A549 (cell line): Measurements from ENCODE around the gene NCOA1. TPM values are rescaled to one million over a fixed set of nuclear protein-coding genes. Genes with fewer than 3 reads are reported as not detected.

ENCODE experiments used
- ATAC-seq, 2 experiments: fragments of 200-7000 bp in 1 of 2; fragments of >200 bp in 1 of 2; cut with Nextera tagmentation in 1 of 2; cut with Tn5 transposase in 1 of 2; 3 replicates each; pipeline versions ENCODE4 v1.8.0 to v1.9.1; 2018 to 2020; ENCODE audit warnings: mild to moderate bottlenecking in 1 of 2, moderate library complexity in 1 of 2
- CTCF ChIA-PET: fragments of 300-600 bp; sonication (Branson Sonifier 250); formaldehyde crosslinking; extraction: SDS; loops from one replicate; lab custom pipeline; 2021; ENCODE audit warnings: antibody characterized with exemption, inconsistent platforms; lab: Yijun Ruan, JAX
- POLR2A ChIA-PET: fragments of 350-600 bp; formaldehyde crosslinking; extraction: SDS; loops from one replicate; lab custom pipeline; 2021; ENCODE audit warnings: antibody characterized with exemption, inconsistent platforms; lab: Yijun Ruan, JAX
- DNase-seq, 2 experiments: peaks; one replicate each; pipeline versions ENCODE4 v3.0.0 to v3.0.0-alpha.2; 2011 to 2016; ENCODE audit warnings: low read depth in 1 of 2, low spot score in 1 of 2
- FAIRE-seq: peaks from 2 replicates; lab custom pipeline; 2011; peaks lifted over from hg19 to GRCh38; lab: Jason Lieb, UNC
- H3K27ac ChIP-seq, 2 experiments: fragments of >200 bp; sonication (Bioruptor Twin); formaldehyde crosslinking; 3 replicates each; pipeline ENCODE4 v1.5.1; 2016 to 2017
- H3K4me1 ChIP-seq: fragments of >200 bp; sonication (Bioruptor Twin); formaldehyde crosslinking; 3 replicates; pipeline ENCODE4 v1.6.1; 2016
- H3K4me2 ChIP-seq: fragments of >200 bp; sonication (Bioruptor Twin); formaldehyde crosslinking; 3 replicates; pipeline ENCODE4 v1.6.1; 2016
- H3K4me3 ChIP-seq: fragments of >200 bp; sonication (Bioruptor Twin); formaldehyde crosslinking; 3 replicates; pipeline ENCODE4 v1.5.1; 2016
- H3K9me3 ChIP-seq: fragments of >200 bp; sonication (Bioruptor Twin); formaldehyde crosslinking; 3 replicates; pipeline ENCODE4 v1.6.1; 2016
- ATOH8 ChIP-seq: fragments of 250-450 bp; sonication (Bioruptor Pico); IDR thresholded peaks from 2 replicates; pipeline ENCODE4 v1.5.0; 2020; ENCODE audit warnings: low read depth, mild to moderate bottlenecking, moderate library complexity
- BCL3 ChIP-seq: fragments of >200 bp; sonication (Bioruptor Twin); formaldehyde crosslinking; IDR thresholded peaks from 3 replicates; pipeline ENCODE4 v1.6.1; 2016
- CBX8 ChIP-seq: fragments of 200-600 bp; sonication (generic); IDR thresholded peaks from 2 replicates; pipeline ENCODE4 v1.6.1; 2016
- CEBPB ChIP-seq, 2 experiments: fragments of >200 bp in 1 of 2; sonication (Bioruptor Twin) in 1 of 2; formaldehyde crosslinking in 1 of 2; IDR thresholded peaks; 2 replicates each; pipeline ENCODE4 v1.6.1; 2012 to 2016
- EP300 ChIP-seq, 2 experiments: fragments of >200 bp; sonication (Bioruptor Twin); formaldehyde crosslinking; IDR thresholded peaks; 2 replicates in 1 of 2; 3 replicates in 1 of 2; pipeline ENCODE4 v1.6.1; 2016 to 2017
- FOSB ChIP-seq: fragments of 250-450 bp; sonication (Bioruptor Pico); IDR thresholded peaks from 2 replicates; pipeline ENCODE4 v1.5.0; 2020; ENCODE audit warnings: mild to moderate bottlenecking, moderate library complexity
- FOSL2 ChIP-seq, 2 experiments: fragments of 450-650 bp in 1 of 2; fragments of >200 bp in 1 of 2; sonication (Bioruptor Twin) in 1 of 2; formaldehyde crosslinking; IDR thresholded peaks; 2 replicates each; pipeline versions ENCODE4 v1.5.0 to v1.6.1; 2016 to 2020; ENCODE audit warnings: mild to moderate bottlenecking in 1 of 2, moderate library complexity in 1 of 2
- FOXS1 ChIP-seq: fragments of 250-450 bp; sonication (Bioruptor Pico); IDR thresholded peaks from 2 replicates; pipeline ENCODE4 v1.5.0; 2020; ENCODE audit warnings: mild to moderate bottlenecking, moderate library complexity
- HES2 ChIP-seq: fragments of >200 bp; sonication (Bioruptor Twin); formaldehyde crosslinking; IDR thresholded peaks from 2 replicates; pipeline ENCODE4 v1.6.1; 2016
- HEYL ChIP-seq: fragments of 250-450 bp; sonication (Bioruptor Pico); IDR thresholded peaks from 2 replicates; pipeline ENCODE4 v1.8.0; 2021; ENCODE audit warnings: mild to moderate bottlenecking, moderate library complexity
- HOXB13 ChIP-seq: fragments of 250-450 bp; sonication (Bioruptor Pico); IDR thresholded peaks from 2 replicates; pipeline ENCODE4 v1.5.0; 2020; ENCODE audit warnings: low read depth, mild to moderate bottlenecking, moderate library complexity
- HOXB5 ChIP-seq: fragments of 250-450 bp; sonication (Bioruptor Pico); IDR thresholded peaks from 2 replicates; pipeline ENCODE4 v1.5.0; 2020; ENCODE audit warnings: mild to moderate bottlenecking, moderate library complexity
- JUNB ChIP-seq: fragments of >200 bp; sonication (Bioruptor Twin); formaldehyde crosslinking; IDR thresholded peaks from 2 replicates; pipeline ENCODE4 v1.6.1; 2016
- KDM5A ChIP-seq: fragments of 200-600 bp; sonication (generic); IDR thresholded peaks from 2 replicates; pipeline ENCODE4 v1.6.1; 2016; ENCODE audit warnings: antibody characterized with exemption, mild to moderate bottlenecking
- MAFK ChIP-seq: fragments of 450-650 bp; IDR thresholded peaks from 2 replicates; pipeline ENCODE4 v1.6.1; 2014; ENCODE audit not compliant: partially characterized antibody
- NR3C1 ChIP-seq: fragments of >200 bp; sonication (Bioruptor Twin); formaldehyde crosslinking; IDR thresholded peaks from 3 replicates; pipeline ENCODE4 v1.6.1; 2017
- POLR2AphosphoS2 ChIP-seq: conservative IDR thresholded peaks from 2 replicates; pipeline ENCODE4 v1.6.1; 2012; ENCODE audit warnings: low read length, improper control_type of control experiment, inconsistent platforms
- RAD21 ChIP-seq, 2 experiments: fragments of >200 bp in 1 of 2; sonication (Bioruptor Twin) in 1 of 2; formaldehyde crosslinking in 1 of 2; IDR thresholded peaks in 1 of 2; conservative IDR thresholded peaks in 1 of 2; 2 replicates in 1 of 2; 3 replicates in 1 of 2; pipeline ENCODE4 v1.6.1; 2012 to 2018; ENCODE audit warnings: inconsistent platforms in 1 of 2
- RARB ChIP-seq: fragments of 250-450 bp; sonication (Bioruptor Pico); IDR thresholded peaks from 2 replicates; pipeline ENCODE4 v1.8.0; 2021; ENCODE audit warnings: mild to moderate bottlenecking, moderate library complexity
- RCOR1 ChIP-seq: fragments of 150-350 bp; IDR thresholded peaks from 2 replicates; pipeline ENCODE4 v1.6.1; 2014; ENCODE audit warnings: antibody characterized with exemption, low read length, low read depth
- RNF2 ChIP-seq: fragments of 200-600 bp; sonication (generic); IDR thresholded peaks from 2 replicates; pipeline ENCODE4 v1.6.1; 2016; ENCODE audit warnings: low read depth, mild to moderate bottlenecking, antibody characterized with exemption, moderate library complexity, borderline replicate concordance
- SMC3 ChIP-seq: fragments of >200 bp; sonication (Bioruptor Twin); formaldehyde crosslinking; IDR thresholded peaks from 3 replicates; pipeline ENCODE4 v1.6.1; 2018; ENCODE audit warnings: inconsistent platforms
- SREBF2 ChIP-seq: fragments of 450-650 bp; IDR thresholded peaks from 2 replicates; pipeline ENCODE4 v1.6.1; 2014; ENCODE audit warnings: mild to moderate bottlenecking, moderate library complexity
- TP53 ChIP-seq: fragments of 250-450 bp; sonication (Bioruptor Pico); IDR thresholded peaks from 2 replicates; pipeline ENCODE4 v1.5.0; 2021; ENCODE audit warnings: mild to moderate bottlenecking, moderate library complexity
- USF2 ChIP-seq: fragments of 450-650 bp; IDR thresholded peaks from 2 replicates; pipeline ENCODE4 v1.6.1; 2014; ENCODE audit warnings: antibody characterized with exemption
- ZC3H11A ChIP-seq: fragments of 450-650 bp; IDR thresholded peaks from 2 replicates; pipeline ENCODE4 v1.6.1; 2014; ENCODE audit warnings: antibody characterized with exemption, mild to moderate bottlenecking
- ZFP36 ChIP-seq: fragments of 450-650 bp; IDR thresholded peaks from 2 replicates; pipeline ENCODE4 v1.6.1; 2014; ENCODE audit warnings: borderline replicate concordance; ENCODE audit not compliant: partially characterized antibody
- ZNF302 ChIP-seq: fragments of 250-450 bp; sonication (Bioruptor Pico); IDR thresholded peaks from 2 replicates; pipeline ENCODE4 v1.9.0; 2021; ENCODE audit warnings: inconsistent platforms, mild to moderate bottlenecking, moderate library complexity
- ZSCAN20 ChIP-seq: fragments of 250-450 bp; sonication (Bioruptor Pico); IDR thresholded peaks from 2 replicates; pipeline ENCODE4 v1.8.0; 2022; ENCODE audit warnings: mild to moderate bottlenecking, moderate library complexity
- WGBS: methylation state at CpG from one replicate; pipeline ENCODE4 v1.1.6; 2017; ENCODE audit errors: missing lambda C conversion rate; 5-methylcytosine and 5-hydroxymethylcytosine counted together
- polyA plus RNA-seq, 4 experiments: library from polyadenylated mRNA; depleted of rRNA in 3 of 4; stranded (reverse); fragments of >200 nt; fragmentation: RNase III in 1 of 4; extraction: RNeasy Plus Mini Kit Qiagen cat#74134 plus additional on column Dnase treatment in 1 of 4; gene quantifications; 2 replicates in 3 of 4; 3 replicates in 1 of 4; pipeline ENCODE4 v1.2.3, GENCODE V29; 2011 to 2017

The NCOA1 gene
- polyA plus RNA-seq, 2 of the 4 experiments (the other 2 are of a cell fraction) = 7.6 to 29.9 TPM

GRCh38 chr2:24448797-24449196 lies 42.3 kb upstream of the NCOA1 start:
- FAIRE-seq (no peak), ATAC-seq (no peak), DNase-seq (no peak)
- H3K4me1 ChIP-seq = no peaks in the 10 kb centered on the region
- H3K4me2 ChIP-seq = no peak overlapping the region
- no peak overlapping the region for H3K4me3 ChIP-seq
- POLR2A ChIA-PET = no interaction called here
- WGBS = 10% methylated on average over 1 of the region's 1 CpG
- CTCF ChIA-PET = no interaction called here
- H3K9me3 ChIP-seq = peaks cover 26% of the 10 kb centered on the region
- H3K27ac ChIP-seq = no peak overlapping the region
- no peak for TF ChIP-seq HOXB5
- TF ChIP-seq FOXS1 (CRISPR knock-in tag) = no peak
- no peak for TF ChIP-seq ZFP36
- TF ChIP-seq FOSB (CRISPR knock-in tag) = no peak
- no peak for TF ChIP-seq ATOH8 (CRISPR knock-in tag)
- TF ChIP-seq RARB (CRISPR knock-in tag) = no peak
- no peak for TF ChIP-seq FOSL2 (IDR thresholded peaks at IDR 0.05)
- TF ChIP-seq FOSL2 (CRISPR knock-in tag; IDR thresholded peaks at IDR 0.05) = no peak
- no peak for TF ChIP-seq POLR2AphosphoS2
- no peak for TF ChIP-seq BCL3
- TF ChIP-seq EP300 (IDR thresholded peaks at IDR 0.05) = no peak
- TF ChIP-seq USF2 = no peak
- TF ChIP-seq SMC3 = no peak
- TF ChIP-seq RAD21 (conservative IDR thresholded peaks at IDR 0.05 in 1 of 2, IDR thresholded peaks at IDR 0.05 in 1 of 2) = no peak
- TF ChIP-seq HEYL (CRISPR knock-in tag) = no peak
- no peak for TF ChIP-seq CBX8
- TF ChIP-seq RNF2 = no peak
- TF ChIP-seq HES2 = no peak
- no peak for TF ChIP-seq ZSCAN20 (CRISPR knock-in tag)

- TF ChIP-seq KDM5A = no peak
- TF ChIP-seq HEYL (CRISPR knock-in tag) = no peak
- no peak for TF ChIP-seq JUNB
- no peak for TF ChIP-seq RCOR1
- TF ChIP-seq MAFK = no peak
- no peak for TF ChIP-seq ZC3H11A
- TF ChIP-seq HOXB13 = no peak
- no peak for TF ChIP-seq BCL3
- no peak for TF ChIP-seq ZNF302 (CRISPR knock-in tag)
- no peak for TF ChIP-seq FOSL2 (IDR thresholded peaks at IDR 0.05)
- no peak for TF ChIP-seq FOSL2 (CRISPR knock-in tag; IDR thresholded peaks at IDR 0.05)
- no peak for TF ChIP-seq ATOH8 (CRISPR knock-in tag)
- TF ChIP-seq FOSB (CRISPR knock-in tag) = no peak
- no peak for TF ChIP-seq NR3C1
- no peak for TF ChIP-seq SREBF2
- no peak for TF ChIP-seq HES2
- no peak for TF ChIP-seq CEBPB (IDR thresholded peaks at IDR 0.05)
- no peak for TF ChIP-seq POLR2AphosphoS2
- no peak for TF ChIP-seq TP53 (CRISPR knock-in tag)
- TF ChIP-seq USF2 = no peak
- no peak for TF ChIP-seq SMC3
- peak; percentile 59 for FAIRE-seq
- Histone ChIP-seq H3K4me1 (no peaks in the 10 kb centered on the region), H3K4me3 (no peak overlapping the region), H3K4me2 (no peak overlapping the region), H3K9me3 (peaks cover 26% of the 10 kb centered on the region), H3K27ac (no peak overlapping the region)
- peak in 1 of 2 experiments; percentile 6 for DNase-seq
- CTCF ChIA-PET = interaction anchor here (1.1 to 2.3 kb wide), 3 partner anchors 13 to 592 kb away, joined by 3 to 6 read pairs (median 4); no protein-coding TSS in a partner anchor
- WGBS = 0% methylated on average over 1 of the region's 1 CpG
- no peak for ATAC-seq
- POLR2A ChIA-PET = no interaction called here
Measured at GRCh38 chr2:24449344-24449743, 41.7 kb upstream of the NCOA1 start.
